Stimulated activated CD8-positive, alpha-beta memory T cell treated with anti-CD3 and anti-CD28 coated beads, Interleukin-4, amount 100 ng/mL, for 1 hour (primary cell): ENCODE results near the gene GNB2.

ENCODE experiments used
- DNase-seq, 2 donors: peaks; one replicate each; pipeline ENCODE4 v3.0.0-alpha.2; 2020; ENCODE audit warnings: low read depth in 2 of 2, low spot score in 1 of 2

GNB2 gene

DNA sequence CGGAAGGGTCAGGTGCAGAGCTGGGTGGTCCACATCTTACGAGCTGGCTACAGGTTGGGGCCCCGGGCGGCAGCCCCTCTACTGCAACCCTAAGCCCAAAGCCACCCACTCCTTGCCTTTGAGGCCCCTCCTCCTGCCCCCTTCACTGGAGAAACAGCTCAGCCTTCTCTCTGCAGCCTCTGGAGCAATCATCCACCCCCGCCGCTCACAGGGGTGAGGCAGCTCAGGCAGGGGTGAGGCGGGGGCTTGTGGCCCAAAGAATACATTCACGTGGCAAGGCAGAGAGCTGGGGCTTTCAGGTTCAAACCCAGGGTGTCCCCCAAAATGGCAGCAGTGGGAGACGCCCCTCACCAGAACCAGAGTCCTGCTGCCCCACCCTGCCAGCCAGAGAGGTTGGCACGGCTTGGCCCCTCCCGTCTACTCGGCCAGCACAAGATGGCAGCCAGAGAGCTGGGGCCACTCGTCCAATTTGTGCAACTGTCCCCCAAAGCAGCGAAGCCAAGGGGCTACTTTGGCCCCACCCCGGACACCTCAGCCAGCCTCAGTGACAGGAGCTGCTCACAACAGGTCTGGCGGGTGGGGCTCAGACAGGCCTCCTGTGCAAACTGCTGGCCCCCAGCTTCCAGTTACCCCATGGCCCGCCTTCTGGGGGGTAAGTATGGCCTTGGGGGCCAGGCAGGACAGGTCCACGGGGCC lies 7.2 kb downstream of the GNB2 start:
- DNase-seq = no peak

DNA sequence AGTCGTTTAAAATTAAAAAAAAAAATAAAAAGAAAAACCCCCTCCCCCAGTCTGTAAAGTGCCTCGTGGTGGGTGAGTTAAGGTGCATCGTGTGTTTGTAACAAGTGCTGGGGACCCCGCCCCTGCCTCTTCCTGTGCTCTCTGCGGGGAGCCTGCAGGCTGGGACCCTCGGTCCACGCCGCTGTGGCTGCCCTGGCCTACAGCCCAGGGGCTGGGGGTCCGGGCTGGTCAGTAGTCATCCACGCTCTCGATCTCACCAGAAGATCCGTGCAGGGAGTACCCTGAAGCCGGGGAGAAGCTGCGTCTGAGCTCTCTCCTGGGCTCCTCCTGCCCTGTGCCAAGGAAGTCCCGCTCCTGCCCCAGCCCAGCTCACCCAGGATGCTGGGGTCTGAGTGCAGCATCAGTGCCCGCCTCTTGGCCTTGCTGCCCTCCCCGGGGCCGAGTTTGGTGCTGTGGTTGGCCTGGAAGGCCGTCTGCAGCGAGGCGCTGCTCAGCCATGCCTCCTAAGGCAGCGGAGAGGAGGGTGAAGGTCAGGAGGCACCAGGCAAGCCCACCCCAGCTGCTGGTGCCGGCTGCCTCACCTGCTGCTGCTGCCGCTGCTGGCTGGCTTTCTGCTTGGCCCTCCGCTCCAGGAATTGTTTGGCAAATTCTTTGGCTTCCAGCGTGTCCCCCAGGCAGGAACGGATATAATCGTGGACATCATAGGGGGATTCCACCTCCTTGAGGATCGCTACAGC lies 8.1 kb downstream of the GNB2 start:
- DNase-seq = no peak

DNA sequence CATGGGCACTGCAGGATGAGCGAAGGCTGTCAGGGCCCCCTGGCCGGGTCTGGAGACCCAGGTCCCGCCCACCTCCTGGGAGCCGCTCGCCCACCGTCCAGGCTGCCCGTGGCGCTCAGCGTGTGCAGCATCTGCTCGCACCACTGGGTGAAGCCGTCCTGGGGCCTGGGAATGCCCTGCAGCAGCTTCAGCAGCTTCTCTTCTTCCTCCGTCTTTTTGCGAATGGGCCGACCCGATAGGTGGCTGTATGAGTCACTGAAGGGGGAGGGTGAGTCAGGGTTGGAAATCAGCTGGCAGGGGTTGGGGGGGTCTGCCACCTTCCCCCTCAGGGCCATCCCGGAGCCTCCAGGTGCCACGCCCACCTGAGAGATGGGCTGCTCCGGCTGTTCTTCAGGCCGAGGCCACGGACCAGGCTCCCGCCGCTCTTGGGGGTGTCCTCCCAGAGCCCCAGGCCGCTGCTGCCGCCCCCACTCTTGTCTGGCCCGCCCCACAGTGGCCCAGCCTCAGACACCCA lies 8.7 kb downstream of the GNB2 start:
- DNase-seq = no peak

DNA sequence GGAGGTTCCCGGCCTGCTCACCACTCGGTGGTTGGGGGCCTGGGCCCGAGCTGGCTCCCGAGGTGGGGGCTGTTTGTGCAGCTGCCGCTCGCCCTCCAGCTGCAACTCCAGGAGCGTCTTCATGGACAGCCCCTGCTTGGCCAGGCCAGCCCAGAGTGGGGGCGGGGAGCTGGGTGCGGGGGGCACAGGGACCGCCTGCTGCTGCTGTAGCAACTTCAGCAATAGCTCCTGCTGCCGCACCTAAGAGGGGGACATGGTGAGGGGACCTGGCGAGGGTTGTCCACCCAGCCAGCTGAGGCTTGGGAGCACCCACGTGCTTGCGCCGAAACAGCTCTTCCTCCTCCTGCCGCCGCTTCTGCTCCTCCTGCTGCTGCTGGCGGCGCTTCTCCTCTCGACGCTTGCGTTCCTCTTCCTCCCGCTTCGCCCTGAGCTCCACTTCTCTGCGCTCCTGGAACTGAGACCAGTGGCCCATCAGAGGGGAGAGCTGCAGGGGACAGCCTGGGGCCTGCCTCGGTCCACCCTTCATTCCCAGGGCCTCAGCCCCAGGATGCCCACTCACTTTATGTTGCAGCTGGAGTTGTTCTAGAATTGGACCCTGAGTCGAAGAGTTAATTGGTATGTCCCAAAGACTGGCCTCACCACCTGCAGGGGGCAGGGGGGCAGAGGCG lies 9.6 kb downstream of the GNB2 start:
- DNase-seq = no peak

DNA sequence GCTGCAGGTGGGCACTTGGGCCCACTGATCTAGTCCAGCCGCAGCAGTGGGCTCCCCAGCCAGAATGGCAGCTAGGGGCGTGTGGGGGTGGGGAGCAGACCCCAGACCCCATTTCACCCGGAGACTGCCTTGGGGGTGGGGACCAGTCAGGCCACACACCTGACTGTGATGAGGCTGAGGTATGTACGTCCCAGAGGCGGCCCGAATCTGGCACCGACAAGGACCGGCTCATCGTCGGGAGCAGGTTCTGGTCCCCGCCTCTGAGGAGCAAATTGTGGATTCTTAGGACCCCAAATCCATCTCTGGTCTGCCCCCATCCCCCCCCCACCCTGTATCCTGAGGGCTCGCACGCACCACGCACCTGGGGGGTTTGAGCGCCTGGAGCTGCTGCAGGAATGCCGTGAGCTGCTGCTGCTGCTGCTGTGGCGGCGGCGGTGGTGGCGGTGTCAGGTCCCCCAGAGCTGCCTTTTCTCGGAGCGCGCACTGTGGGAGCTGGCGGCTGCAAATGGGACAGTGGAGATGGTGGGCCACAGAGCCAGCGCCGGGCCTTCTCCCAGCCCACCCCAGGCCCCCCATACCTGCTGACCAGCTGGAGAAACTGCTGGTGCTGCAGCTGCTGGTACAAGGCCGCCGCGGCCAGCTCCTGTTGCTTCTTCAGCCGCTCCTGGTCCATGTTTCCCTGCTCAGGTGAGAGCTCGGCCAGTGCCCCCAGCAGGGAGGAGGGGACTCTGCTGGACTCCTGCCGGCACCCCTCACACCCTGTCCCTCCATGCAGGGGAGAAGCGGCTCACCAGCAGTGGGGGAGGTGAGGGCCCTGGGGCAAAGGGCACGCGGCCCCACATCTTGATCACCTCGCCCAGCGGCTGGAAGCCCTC lies 10.4 kb downstream of the GNB2 start:
- DNase-seq = no peak

DNA sequence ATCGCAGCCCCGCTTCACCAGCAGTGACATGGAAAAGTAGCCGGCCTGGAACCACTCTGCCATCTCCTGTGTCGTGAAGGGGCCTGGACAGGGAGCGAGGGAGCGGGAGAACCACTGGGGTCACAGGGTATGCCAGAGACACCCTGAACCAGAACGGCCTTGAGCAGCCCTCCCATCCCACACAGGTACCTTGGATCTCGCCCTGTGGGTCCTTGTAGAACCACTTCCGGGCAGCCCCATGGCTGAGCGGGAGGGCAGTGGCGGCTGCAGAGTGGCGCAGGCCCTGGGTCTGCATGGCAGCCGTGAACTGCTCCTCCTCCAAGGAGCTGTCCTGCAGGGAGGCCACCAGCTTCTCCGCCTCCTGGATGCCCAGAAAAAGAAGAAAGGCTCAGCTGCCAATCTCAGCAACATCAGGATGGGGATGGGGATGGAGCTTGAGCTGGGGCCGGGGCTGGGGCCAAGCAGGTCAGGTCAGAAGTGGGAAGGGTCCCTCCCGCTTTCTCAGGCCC lies 11.0 kb downstream of the GNB2 start:
- no peak for DNase-seq

DNA sequence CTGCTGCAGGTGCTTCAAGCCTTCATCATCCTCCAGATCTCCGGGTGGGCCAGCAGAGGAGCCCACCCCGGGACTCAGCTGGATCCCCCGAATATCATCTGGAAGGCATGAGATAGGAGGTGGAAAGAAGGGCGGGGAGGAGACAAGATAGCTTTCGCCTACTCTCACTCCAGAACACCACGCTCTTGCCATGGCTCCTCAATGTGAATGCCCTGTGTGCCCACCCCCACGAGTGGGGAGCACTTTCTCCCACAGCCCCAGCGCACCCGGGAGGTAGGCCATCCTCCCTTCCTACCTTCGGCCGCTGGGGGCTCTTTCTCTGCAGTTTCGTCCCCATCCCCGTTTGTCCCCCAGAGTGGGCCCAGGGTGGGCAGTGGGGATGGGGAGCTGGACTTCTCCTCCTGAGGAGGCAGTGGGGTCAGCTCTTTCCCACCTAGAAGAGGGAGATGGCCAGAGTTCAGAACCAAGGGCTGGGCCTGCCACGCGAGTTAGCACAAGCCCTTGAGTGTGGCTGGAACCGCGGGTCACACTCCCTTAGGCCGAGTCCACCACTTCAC lies 11.6 kb downstream of the GNB2 start:
- no peak for DNase-seq

DNA sequence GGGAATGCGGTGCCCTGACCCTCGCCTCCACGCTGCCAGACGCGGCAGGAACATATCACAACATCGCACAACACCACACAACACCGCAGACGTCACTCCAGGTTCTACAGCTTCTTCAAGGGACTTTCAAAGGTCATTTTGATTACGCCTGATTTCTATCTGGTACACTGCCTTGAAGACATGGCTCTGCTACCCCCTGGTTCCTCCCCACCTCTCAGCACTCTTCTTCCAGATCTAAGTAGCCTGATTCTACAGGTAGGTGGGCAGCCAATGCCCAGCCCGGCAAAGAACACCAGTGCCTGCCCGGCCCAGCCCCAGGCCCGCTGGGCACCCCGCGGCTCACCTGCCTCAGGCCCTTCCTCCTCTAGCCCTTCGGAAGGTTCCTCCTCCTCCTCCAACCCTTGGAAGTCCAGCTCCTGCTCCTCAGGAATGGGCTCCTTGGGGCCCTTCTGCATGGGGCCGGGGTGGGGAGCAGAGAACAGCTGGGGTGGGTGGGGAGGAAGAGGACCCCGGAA lies 12.1 kb downstream of the GNB2 start:
- no peak for DNase-seq

DNA sequence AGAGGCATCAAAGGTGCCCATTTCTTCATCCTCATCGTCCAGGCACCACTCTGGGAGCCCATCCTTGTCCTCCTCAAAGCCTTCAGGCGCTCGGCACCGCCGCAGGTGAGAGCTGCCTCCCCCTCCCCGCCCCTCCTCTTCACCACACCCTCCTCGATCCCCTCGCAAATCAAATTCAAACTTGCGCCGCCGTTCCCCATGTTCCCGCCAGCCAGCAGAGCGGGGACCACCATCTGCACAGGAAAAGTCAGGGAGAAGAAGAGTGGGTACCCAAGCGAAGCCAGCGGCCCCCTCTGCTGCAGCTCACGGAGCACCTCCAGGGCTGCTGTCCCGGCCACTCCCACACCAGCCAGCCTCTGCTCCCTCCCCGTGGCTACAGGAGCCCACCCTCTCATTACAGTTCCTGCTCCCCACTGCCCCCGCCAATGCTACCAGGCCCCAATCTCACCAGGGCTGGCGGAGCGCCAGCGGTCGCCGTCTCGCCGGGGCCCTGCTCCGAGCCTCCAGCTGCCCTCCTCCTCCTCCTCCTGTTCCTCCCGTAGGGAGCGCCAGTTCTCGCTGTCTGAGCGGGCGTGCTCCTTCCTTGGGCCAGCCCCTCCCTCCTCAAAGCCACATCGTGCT lies 12.8 kb downstream of the GNB2 start:
- no peak for DNase-seq

DNA sequence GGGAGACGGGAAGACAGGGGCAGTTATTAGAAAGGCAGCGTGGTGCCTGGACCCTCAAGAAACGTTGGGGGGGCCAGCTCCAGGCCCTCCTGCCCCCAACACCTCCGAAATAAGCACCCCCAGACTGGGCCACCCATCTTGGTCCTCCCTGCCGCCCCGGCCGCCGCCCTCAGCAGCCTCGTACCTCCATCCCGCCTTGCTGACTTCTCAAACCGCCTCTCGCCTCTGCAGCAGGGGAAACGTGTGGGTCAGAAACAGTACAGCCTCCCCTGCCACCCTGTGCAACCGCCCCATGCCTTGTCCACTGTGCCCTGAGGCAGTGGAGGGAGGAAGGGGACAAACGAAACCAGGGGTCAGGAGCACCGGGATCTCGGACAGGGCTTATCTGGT lies 13.3 kb downstream of the GNB2 start:
- no peak for DNase-seq

DNA sequence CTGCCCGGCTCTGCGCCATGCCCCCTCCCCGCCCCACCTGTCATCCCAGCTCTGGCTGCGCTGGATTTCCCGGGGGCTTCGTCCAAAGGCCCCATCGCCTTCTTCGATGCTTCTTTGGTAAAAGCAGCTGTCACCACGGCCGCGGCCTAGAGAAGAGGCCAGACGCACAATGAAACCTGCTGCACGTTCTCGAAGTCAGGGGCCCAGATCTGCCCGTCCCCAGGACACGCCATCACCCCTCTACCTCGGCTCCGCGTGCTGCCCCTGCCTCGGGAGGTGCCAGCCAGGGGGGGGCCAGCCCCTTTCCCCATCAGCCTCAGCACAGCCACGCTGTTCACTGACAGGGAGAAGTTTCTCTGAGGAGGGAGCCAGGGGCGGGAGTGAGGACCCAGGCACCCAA lies 13.7 kb downstream of the GNB2 start:
- DNase-seq = no peak

DNA sequence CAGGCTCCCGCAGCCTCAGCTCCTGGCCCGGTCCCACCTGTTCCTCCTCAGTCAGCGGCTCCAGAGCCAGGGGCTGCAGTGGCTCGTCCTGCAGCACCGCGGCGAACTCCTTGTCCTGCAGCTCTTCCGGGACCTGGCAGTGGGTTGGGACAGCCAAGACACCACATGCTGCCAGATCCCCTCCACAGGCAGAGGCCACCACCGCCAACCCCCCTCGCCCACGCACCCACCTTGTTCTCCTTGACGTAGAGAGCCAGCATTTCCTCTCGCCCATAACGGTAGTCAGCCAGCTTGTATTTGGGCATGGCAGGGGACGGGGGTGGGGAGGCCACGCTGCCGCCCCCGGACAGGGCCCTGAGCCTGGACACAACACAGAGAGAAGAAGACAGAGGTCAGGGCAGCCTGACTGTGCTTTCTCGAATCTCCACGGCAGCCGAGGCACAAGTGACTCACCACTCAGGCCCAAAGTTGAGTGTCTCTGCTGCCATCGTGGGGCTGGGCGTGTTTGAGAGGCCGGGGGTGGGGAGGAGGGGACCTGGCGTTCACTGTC lies 14.3 kb downstream of the GNB2 start:
- DNase-seq = no peak

DNA sequence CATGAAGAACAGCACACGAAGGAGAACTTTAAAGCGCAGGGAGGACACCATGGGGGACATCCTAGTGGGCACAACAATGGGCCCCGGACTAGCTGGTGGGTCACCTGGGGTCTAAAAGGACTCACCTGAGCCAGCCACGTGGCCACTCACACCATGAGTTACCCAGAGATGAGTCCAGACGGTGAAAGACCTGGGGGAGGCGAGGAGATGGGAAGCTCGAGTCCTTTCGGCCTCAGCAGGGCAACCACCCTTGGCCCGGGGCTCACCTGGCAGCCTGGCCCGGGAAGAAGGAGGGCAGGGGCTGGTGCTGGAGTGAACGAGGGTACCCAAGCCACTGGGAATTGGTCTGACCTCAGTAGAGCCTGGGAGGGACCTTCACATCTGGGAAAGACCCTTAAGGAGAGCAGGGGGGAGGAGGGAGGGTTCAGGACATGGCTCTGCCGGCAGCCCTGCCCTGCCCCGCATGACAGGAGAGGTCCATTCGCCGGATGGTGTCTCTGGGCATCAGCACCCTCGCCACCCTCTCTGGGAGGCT lies 14.9 kb downstream of the GNB2 start:
- no peak for DNase-seq

DNA sequence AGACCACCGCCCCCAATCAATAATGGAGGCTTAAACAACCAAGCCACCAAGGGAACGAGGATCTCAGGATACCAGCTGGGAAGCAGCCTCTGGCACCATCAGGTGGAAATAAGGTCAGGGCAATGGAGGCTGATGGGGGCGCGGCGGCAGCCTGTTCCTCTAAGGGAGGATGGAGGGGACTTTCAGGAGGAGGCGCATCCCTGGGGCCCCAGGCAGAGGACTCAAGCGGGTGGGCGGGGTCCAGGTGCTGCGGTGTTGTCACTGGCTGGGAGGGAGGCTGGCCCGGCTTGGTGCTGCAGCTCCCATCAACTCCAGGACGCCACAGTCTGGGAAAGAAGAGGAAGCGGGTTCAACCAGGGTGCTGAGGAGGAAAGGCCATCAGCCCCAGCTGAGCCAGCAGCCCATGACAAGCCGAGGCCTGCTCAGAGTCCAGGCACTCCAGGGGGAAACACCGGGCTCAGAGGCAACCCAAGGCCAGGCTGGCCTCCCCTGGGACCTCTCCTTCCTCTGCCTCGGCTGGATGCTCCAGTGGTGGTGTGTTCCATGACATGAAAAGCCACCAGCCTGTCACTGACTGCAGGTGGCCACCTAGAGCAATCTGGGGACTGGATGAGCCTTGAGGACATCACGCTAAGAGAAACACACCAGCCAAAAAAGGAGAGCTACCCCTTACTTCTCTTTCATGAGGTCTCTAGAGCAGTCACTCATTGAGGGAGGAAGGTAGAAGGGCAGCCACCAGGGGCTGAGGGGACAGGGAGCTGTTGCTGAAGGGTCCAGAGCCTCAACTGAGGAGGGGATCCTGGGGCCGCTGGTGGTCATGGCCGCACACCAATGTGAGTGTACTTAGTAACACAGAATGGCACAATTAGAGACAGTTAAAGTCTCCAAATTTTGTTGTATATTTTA lies 15.9 kb downstream of the GNB2 start:
- DNase-seq = no peak

DNA sequence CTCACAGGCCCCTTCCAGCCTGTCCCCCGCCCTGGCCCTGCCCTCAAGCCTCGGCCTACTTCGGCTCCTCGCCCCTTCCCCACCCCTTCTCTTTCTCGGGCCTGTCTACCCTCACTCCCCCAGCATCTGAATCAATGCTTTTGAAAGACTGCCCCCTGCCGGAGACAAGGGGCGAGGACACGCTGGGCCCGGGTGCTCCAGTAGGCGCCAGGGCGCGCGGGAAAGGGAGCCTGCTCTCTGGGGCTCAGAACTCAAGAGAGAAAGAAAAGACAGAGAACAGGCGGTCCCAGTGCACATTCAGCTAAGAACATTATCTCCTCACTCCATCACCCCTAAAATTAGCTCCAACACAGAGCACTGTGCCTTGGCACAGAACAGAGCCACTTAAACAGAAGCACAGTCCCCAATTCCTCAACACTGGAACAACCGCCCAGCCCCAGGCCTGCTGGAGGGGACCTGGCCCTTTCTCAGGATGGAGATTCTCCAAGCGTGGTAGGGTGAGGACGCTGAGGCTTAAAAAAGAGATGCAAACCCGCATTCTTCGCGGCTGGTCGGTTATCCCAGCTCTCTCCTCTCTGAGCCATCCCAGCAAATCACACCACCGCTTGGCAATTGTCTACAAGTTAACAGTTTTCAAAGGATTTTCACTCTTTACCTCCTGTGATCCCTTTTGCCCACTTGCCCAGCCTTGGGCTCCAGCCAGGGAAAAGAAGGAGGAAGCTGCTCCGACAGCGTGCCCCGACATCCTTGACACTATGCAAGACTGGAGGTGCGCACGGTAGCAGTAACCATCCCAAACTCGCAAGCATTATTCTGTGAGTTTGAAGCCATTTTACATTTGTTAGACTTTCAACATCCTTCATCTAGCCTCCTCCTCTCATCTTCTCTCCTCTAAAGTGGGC lies 18.4 kb downstream of the GNB2 start:
- DNase-seq = peak in 1 of 2 donors; percentile 63

DNA sequence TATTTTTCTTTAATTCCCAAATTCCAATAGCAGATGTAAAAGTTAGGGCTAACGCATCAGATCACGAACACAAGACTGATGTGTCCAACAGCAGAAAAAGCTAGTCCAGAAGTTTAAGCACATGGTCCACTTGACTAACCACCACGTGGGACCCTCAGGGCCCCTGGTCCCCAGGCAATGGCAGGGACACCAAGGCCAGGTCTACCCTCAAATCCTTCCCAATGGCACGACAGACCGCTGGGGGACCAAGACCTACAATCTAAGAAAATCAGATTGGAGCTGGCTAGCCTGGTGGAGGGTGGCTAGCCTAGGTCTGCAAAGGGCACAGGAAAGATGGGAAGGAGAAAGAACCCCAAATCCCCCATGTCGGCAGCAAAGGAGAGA lies 19.0 kb downstream of the GNB2 start:
- no peak for DNase-seq

DNA sequence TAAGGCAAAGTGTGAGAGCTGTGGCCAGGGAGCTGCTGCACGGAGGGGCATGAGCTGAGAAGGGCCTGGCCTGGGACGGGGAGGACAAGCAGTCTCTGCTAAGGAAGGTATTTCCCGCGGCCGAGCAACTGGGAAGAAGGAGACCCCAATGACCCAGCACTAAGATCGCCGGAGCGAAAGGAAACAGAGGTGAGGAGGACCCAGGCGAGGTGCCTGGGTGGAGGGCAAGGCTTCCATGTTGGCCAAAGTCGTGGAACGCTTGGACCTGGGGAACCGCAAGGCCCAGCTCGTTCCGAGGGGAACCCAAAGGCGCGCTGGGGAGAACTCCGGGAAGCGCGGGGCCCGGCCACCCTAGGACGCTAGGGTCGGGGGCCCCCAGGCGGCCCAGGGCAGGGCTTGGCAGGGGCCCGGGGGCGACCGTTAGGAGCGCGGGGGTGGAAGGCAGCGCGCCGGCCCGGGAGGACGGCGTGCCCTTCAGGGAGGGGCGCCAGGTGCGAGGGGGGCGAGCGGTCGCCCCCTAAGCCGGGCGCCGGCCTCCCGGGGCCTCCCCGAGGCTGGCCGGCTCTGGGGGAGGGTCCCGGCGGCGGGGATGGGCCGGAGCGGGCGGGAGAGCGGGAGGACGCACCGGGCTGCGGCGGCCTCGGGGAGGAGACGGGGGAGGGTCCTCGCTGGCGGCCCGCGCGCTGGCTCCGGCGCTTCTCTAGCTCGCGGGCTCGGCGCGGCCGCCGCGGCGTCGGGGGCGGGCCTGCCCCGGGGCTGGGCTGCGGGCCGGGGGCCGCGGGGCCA lies 20.0 kb downstream of the GNB2 start:
- DNase-seq = no peak
